ENCODE measurements around the gene SERGEF.

Gene SERGEF

GRCh38 chr11:17827006-17827405, 185.8 kb downstream of the SERGEF start:
- H3K4me3 ChIP-seq (ENCODE audit: low read length), result no peak overlapping the region
- TF ChIP-seq CTCF (conservative IDR thresholded peaks at IDR 0.05; ENCODE audit: low read length), result no peak
- no peak for DNase-seq (ENCODE audit: low read depth)

GRCh38 chr11:17822401-17822781, 190.5 kb downstream of the SERGEF start:
- DNase-seq (ENCODE audit: low read depth), result no peak
- no peak overlapping the region for H3K4me3 ChIP-seq (ENCODE audit: low read length)
- TF ChIP-seq CTCF (conservative IDR thresholded peaks at IDR 0.05; ENCODE audit: low read length), result no peak

GRCh38 chr11:17821648-17822400, 191.0 kb downstream of the SERGEF start:
- peak; percentile 84 for DNase-seq (ENCODE audit: low read depth)
- H3K4me3 ChIP-seq (ENCODE audit: low read length), result no peak overlapping the region
- TF ChIP-seq CTCF (conservative IDR thresholded peaks at IDR 0.05; ENCODE audit: low read length), result no peak; the same call in none of the 2 replicates

- no peak for DNase-seq (ENCODE audit: low read depth)
These were observed 196.5 kb downstream of the SERGEF start for GRCh38 chr11:17816232-17816931.

GRCh38 chr11:17814546-17814945, 198.3 kb downstream of the SERGEF start:
- no peak for DNase-seq (ENCODE audit: low read depth)
- TF ChIP-seq CTCF (conservative IDR thresholded peaks at IDR 0.05; ENCODE audit: low read length), result no peak
- H3K4me3 ChIP-seq (ENCODE audit: low read length), result no peak overlapping the region

More at GRCh38 chr11:17816232-17816931, 196.5 kb downstream of the SERGEF start:
- TF ChIP-seq CTCF (conservative IDR thresholded peaks at IDR 0.05; ENCODE audit: low read length), result no peak
- H3K4me3 ChIP-seq (ENCODE audit: low read length), result no peak overlapping the region

- H3K4me3 ChIP-seq (ENCODE audit: low read length), result no peak overlapping the region
- peak; percentile 42 for DNase-seq (ENCODE audit: low read depth)
- no peak for TF ChIP-seq CTCF (conservative IDR thresholded peaks at IDR 0.05; ENCODE audit: low read length)
These were observed 199.3 kb downstream of the SERGEF start for GRCh38 chr11:17813391-17814059.
